ENCODE results near the gene PLPP6.
A peak's percentile ranks its signal among the peaks of the same experiment; 100 is the strongest.

The PLPP6 gene

GRCh38 chr9:4662989-4663792 lies 1.1 kb downstream of the PLPP6 start:
- DNase-seq (ENCODE audit: low read depth, low spot score), result no peak

GRCh38 chr9:4663956-4664355 lies 1.9 kb downstream of the PLPP6 start:
- no peak for DNase-seq (ENCODE audit: low read depth, low spot score)

- no peak for DNase-seq (ENCODE audit: low read depth, low spot score)
Measured at GRCh38 chr9:4665357-4665756, 3.3 kb downstream of the PLPP6 start.

- DNase-seq (ENCODE audit: low read depth, low spot score), result no peak
Measured at GRCh38 chr9:4666042-4666699, 4.1 kb downstream of the PLPP6 start, which contains the start of gene SPATA6L. SPATA6L (minus strand) TSS chr9:4666480; CDS start chr9:4666250, 230 bp downstream.

GRCh38 chr9:4667681-4668080 lies 5.6 kb downstream of the PLPP6 start:
- no peak for DNase-seq (ENCODE audit: low read depth, low spot score)

GRCh38 chr9:4668604-4669003 lies 6.5 kb downstream of the PLPP6 start:
- no peak for DNase-seq (ENCODE audit: low read depth, low spot score)

GRCh38 chr9:4669890-4670289 lies 7.8 kb downstream of the PLPP6 start:
- DNase-seq (ENCODE audit: low read depth, low spot score), result no peak

GRCh38 chr9:4670591-4670990 lies 8.5 kb downstream of the PLPP6 start:
- no peak for DNase-seq (ENCODE audit: low read depth, low spot score)

- no peak for DNase-seq (ENCODE audit: low read depth, low spot score)
Measured at GRCh38 chr9:4671737-4672136, 9.6 kb downstream of the PLPP6 start.

- peak; percentile 21 for DNase-seq (ENCODE audit: low read depth, low spot score)
Measured at GRCh38 chr9:4674783-4675182, 12.7 kb downstream of the PLPP6 start.

- no peak for DNase-seq (ENCODE audit: low read depth, low spot score)
Measured at GRCh38 chr9:4677392-4677791, 15.3 kb downstream of the PLPP6 start.

GRCh38 chr9:4678679-4679267 lies 16.7 kb downstream of the PLPP6 start:
- DNase-seq (ENCODE audit: low read depth, low spot score), result no peak

- peak; percentile 86 for DNase-seq (ENCODE audit: low read depth, low spot score)
Measured at GRCh38 chr9:4679268-4680172, 17.4 kb downstream of the PLPP6 start, which contains the start of gene CDC37L1. CDC37L1 (plus strand) TSS chr9:4679569; CDS start chr9:4679768, 199 bp downstream.

GRCh38 chr9:4680173-4680525 lies 18.1 kb downstream of the PLPP6 start:
- no peak for DNase-seq (ENCODE audit: low read depth, low spot score)

GRCh38 chr9:4680750-4681149 lies 18.7 kb downstream of the PLPP6 start:
- DNase-seq (ENCODE audit: low read depth, low spot score), result no peak

GRCh38 chr9:4684820-4685219 lies 22.7 kb downstream of the PLPP6 start:
- no peak for DNase-seq (ENCODE audit: low read depth, low spot score)

- DNase-seq (ENCODE audit: low read depth, low spot score), result no peak
Measured at GRCh38 chr9:4686112-4686511, 24.0 kb downstream of the PLPP6 start.

GRCh38 chr9:4686584-4686983 lies 24.5 kb downstream of the PLPP6 start:
- no peak for DNase-seq (ENCODE audit: low read depth, low spot score)

GRCh38 chr9:4689021-4689420 lies 26.9 kb downstream of the PLPP6 start:
- no peak for DNase-seq (ENCODE audit: low read depth, low spot score)

GRCh38 chr9:4689687-4690104 lies 27.6 kb downstream of the PLPP6 start:
- DNase-seq (ENCODE audit: low read depth, low spot score), result no peak

- DNase-seq (ENCODE audit: low read depth, low spot score), result no peak
Measured at GRCh38 chr9:4690144-4690543, 28.1 kb downstream of the PLPP6 start.

- DNase-seq (ENCODE audit: low read depth, low spot score), result no peak
Measured at GRCh38 chr9:4691795-4692194, 29.7 kb downstream of the PLPP6 start.

Data from brain pericyte (primary cell).